HEK293 (cell line): ENCODE results near the gene MYL3.

Experiments used
- CTCF ChIP-seq: fragments of 450-650 bp; formaldehyde crosslinking; IDR thresholded peaks from 2 replicates; pipeline ENCODE4 v1.5.1; 2016; ENCODE audit warnings: missing biosample characterization, missing genetic modification characterization
- FEZF1 ChIP-seq: fragments of 450-650 bp; formaldehyde crosslinking; IDR thresholded peaks from 2 replicates; pipeline ENCODE4 v1.5.1; 2016; ENCODE audit warnings: missing biosample characterization, missing genetic modification characterization
- GLI2 ChIP-seq: fragments of 450-650 bp; formaldehyde crosslinking; IDR thresholded peaks from 2 replicates; pipeline ENCODE4; 2017; ENCODE audit warnings: missing biosample characterization, missing genetic modification characterization, low read depth, borderline replicate concordance
- PATZ1 ChIP-seq: fragments of 450-650 bp; formaldehyde crosslinking; IDR thresholded peaks from 2 replicates; pipeline ENCODE4 v1.5.1; 2016; ENCODE audit warnings: missing biosample characterization, missing genetic modification characterization
- SP3 ChIP-seq: fragments of 450-650 bp; formaldehyde crosslinking; IDR thresholded peaks from 2 replicates; pipeline ENCODE4 v1.5.1; 2016; ENCODE audit warnings: missing biosample characterization, missing genetic modification characterization
- ZBTB20 ChIP-seq: fragments of 450-650 bp; formaldehyde crosslinking; IDR thresholded peaks from 2 replicates; pipeline ENCODE4 v1.5.1; 2016; ENCODE audit warnings: missing biosample characterization, missing genetic modification characterization
- ZNF10 ChIP-seq: fragments of 450-650 bp; formaldehyde crosslinking; IDR thresholded peaks from 2 replicates; pipeline ENCODE4 v1.5.1; 2017; ENCODE audit warnings: missing biosample characterization, missing genetic modification characterization
- ZNF138 ChIP-seq: fragments of 450-650 bp; formaldehyde crosslinking; IDR thresholded peaks from 2 replicates; pipeline ENCODE4 v1.5.1; 2016; ENCODE audit warnings: missing biosample characterization, missing genetic modification characterization, borderline replicate concordance
- ZNF16 ChIP-seq: fragments of 450-650 bp; formaldehyde crosslinking; IDR thresholded peaks from 2 replicates; pipeline ENCODE4 v1.5.1; 2016; ENCODE audit warnings: low read depth, missing biosample characterization, missing genetic modification characterization
- ZNF19 ChIP-seq: fragments of 450-650 bp; formaldehyde crosslinking; IDR thresholded peaks from 2 replicates; pipeline ENCODE4; 2016; ENCODE audit warnings: missing biosample characterization, missing genetic modification characterization, low read depth
- ZNF2 ChIP-seq: fragments of 450-650 bp; formaldehyde crosslinking; IDR thresholded peaks from 2 replicates; pipeline ENCODE4 v1.5.1; 2016; ENCODE audit warnings: missing biosample characterization, missing genetic modification characterization
- ZNF248 ChIP-seq: fragments of 450-650 bp; formaldehyde crosslinking; IDR thresholded peaks from 2 replicates; pipeline ENCODE4 v1.5.1; 2017; ENCODE audit warnings: missing biosample characterization, missing genetic modification characterization
- ZNF362 ChIP-seq: fragments of 450-650 bp; formaldehyde crosslinking; IDR thresholded peaks from 2 replicates; pipeline ENCODE4 v1.5.1; 2016; ENCODE audit warnings: missing biosample characterization, missing genetic modification characterization
- ZNF433 ChIP-seq: fragments of 450-650 bp; formaldehyde crosslinking; IDR thresholded peaks from 2 replicates; pipeline ENCODE4 v1.5.1; 2016; ENCODE audit warnings: missing biosample characterization, missing genetic modification characterization, low read depth
- ZNF548 ChIP-seq: fragments of 450-650 bp; formaldehyde crosslinking; IDR thresholded peaks from 2 replicates; pipeline ENCODE4 v1.5.1; 2016; ENCODE audit warnings: missing biosample characterization, missing genetic modification characterization
- ZNF571 ChIP-seq: fragments of 450-650 bp; formaldehyde crosslinking; IDR thresholded peaks from 2 replicates; pipeline ENCODE4 v1.5.0; 2017; ENCODE audit warnings: missing biosample characterization, missing genetic modification characterization
- ZNF610 ChIP-seq: fragments of 450-650 bp; formaldehyde crosslinking; IDR thresholded peaks from 2 replicates; pipeline ENCODE4 v1.5.1; 2016; ENCODE audit warnings: missing biosample characterization, missing genetic modification characterization, borderline replicate concordance
- ZNF629 ChIP-seq: fragments of 450-650 bp; formaldehyde crosslinking; IDR thresholded peaks from 2 replicates; pipeline ENCODE4 v1.5.1; 2017; ENCODE audit warnings: missing biosample characterization, missing genetic modification characterization
- ZNF660 ChIP-seq: fragments of 450-650 bp; IDR thresholded peaks from 2 replicates; pipeline ENCODE4 v1.5.1; 2018; ENCODE audit warnings: missing biosample characterization, mild to moderate bottlenecking, missing genetic modification characterization
- ZNF670 ChIP-seq: fragments of 450-650 bp; formaldehyde crosslinking; IDR thresholded peaks from 2 replicates; pipeline ENCODE4 v1.5.1; 2016; ENCODE audit warnings: missing biosample characterization, missing genetic modification characterization, low read depth
- ZNF692 ChIP-seq: fragments of 450-650 bp; formaldehyde crosslinking; IDR thresholded peaks from 2 replicates; pipeline ENCODE4 v1.5.1; 2016; ENCODE audit warnings: missing biosample characterization, missing genetic modification characterization
- ZNF777 ChIP-seq: fragments of 450-650 bp; formaldehyde crosslinking; IDR thresholded peaks from 2 replicates; pipeline ENCODE4 v1.5.1; 2017; ENCODE audit warnings: missing biosample characterization, missing genetic modification characterization, borderline replicate concordance
- ZSCAN23 ChIP-seq: fragments of 450-650 bp; formaldehyde crosslinking; IDR thresholded peaks from 2 replicates; pipeline ENCODE4 v1.5.1; 2016; ENCODE audit warnings: missing biosample characterization, missing genetic modification characterization
- ZSCAN30 ChIP-seq: fragments of 450-650 bp; IDR thresholded peaks from 2 replicates; pipeline ENCODE4 v1.5.1; 2018; ENCODE audit warnings: missing biosample characterization, mild to moderate bottlenecking, missing genetic modification characterization, moderate library complexity
- ZXDB ChIP-seq: fragments of 450-650 bp; formaldehyde crosslinking; IDR thresholded peaks from 2 replicates; pipeline ENCODE4 v1.5.1; 2016; ENCODE audit warnings: missing biosample characterization, missing genetic modification characterization

The MYL3 gene

GRCh38 chr3:46845860-46846623 is 17.2 kb downstream of the MYL3 start (continued):
- no peak for TF ChIP-seq ZNF362 (tag by site-specific recombination)
- no peak for TF ChIP-seq ZNF2 (tag by site-specific recombination)
- TF ChIP-seq ZNF629 (tag by site-specific recombination): no peak
- peak; percentile 56; the same call in 1 of the 2 replicates for TF ChIP-seq ZNF692 (tag by site-specific recombination)
- TF ChIP-seq CTCF (tag by site-specific recombination): peak; percentile 17
- TF ChIP-seq ZNF248 (tag by site-specific recombination): no peak
- TF ChIP-seq ZNF670 (tag by site-specific recombination): no peak
- TF ChIP-seq ZNF10: peak; percentile 88
- TF ChIP-seq FEZF1 (tag by site-specific recombination): no peak
- TF ChIP-seq ZNF16: no peak
- no peak for TF ChIP-seq ZNF19 (tag by site-specific recombination)
- TF ChIP-seq ZBTB20: peak; percentile 96
- TF ChIP-seq ZXDB (tag by site-specific recombination): peak; percentile 77; the same call in 1 of the 2 replicates
- no peak for TF ChIP-seq ZNF138 (tag by site-specific recombination)
- no peak; the same call in 1 of the 2 replicates for TF ChIP-seq ZSCAN30
- TF ChIP-seq ZNF433: no peak
- TF ChIP-seq ZNF571 (tag by site-specific recombination): no peak
- TF ChIP-seq ZNF610 (tag by site-specific recombination): 0 out of 2 replicates have a peak, but pooled peaks have one; percentile 56
- peak; percentile 69; the same call in 1 of the 2 replicates for TF ChIP-seq PATZ1 (tag by site-specific recombination)
- no peak for TF ChIP-seq ZSCAN23 (tag by site-specific recombination)
- no peak for TF ChIP-seq ZNF777
- TF ChIP-seq ZNF660 (tag by site-specific recombination): 0 out of 2 replicates have a peak, but pooled peaks have one; percentile 46
- no peak for TF ChIP-seq ZNF548 (tag by site-specific recombination)
- no peak for TF ChIP-seq GLI2 (tag by site-specific recombination)
- TF ChIP-seq SP3 (tag by site-specific recombination): peak; percentile 68
